HepG2 (cell line): ENCODE measurements around the gene MRPL38. TPM values are rescaled to one million over a fixed set of nuclear protein-coding genes. Genes with fewer than 3 reads are reported as not detected.
A peak's percentile ranks its signal among the peaks of the same experiment; 100 is the strongest.

ENCODE experiments used
- AKAP8 ChIP-seq: sonication (generic); formaldehyde crosslinking; IDR thresholded peaks from 2 replicates; pipeline ENCODE4 v1.5.1; 2020; ENCODE audit warnings: mild to moderate bottlenecking, missing genetic modification reagents
- ATF6 ChIP-seq: sonication (generic); formaldehyde crosslinking; conservative IDR thresholded peaks from 2 replicates; pipeline ENCODE4 v1.4.0; 2020; ENCODE audit warnings: missing genetic modification reagents
- CEBPZ ChIP-seq: IDR thresholded peaks from 2 replicates; pipeline ENCODE4 v1.6.1; 2012; ENCODE audit warnings: low read length, improper control_type of control experiment
- CHCHD3 ChIP-seq: sonication (generic); formaldehyde crosslinking; IDR thresholded peaks from 2 replicates; pipeline ENCODE4 v1.8.0; 2022; ENCODE audit warnings: mild to moderate bottlenecking, missing genetic modification reagents, moderate library complexity
- GLI4 ChIP-seq: sonication (generic); formaldehyde crosslinking; IDR thresholded peaks from 2 replicates; pipeline ENCODE4 v1.5.1; 2020; ENCODE audit warnings: missing genetic modification reagents, mild to moderate bottlenecking, moderate library complexity, borderline replicate concordance
- HOXA5 ChIP-seq: sonication (generic); formaldehyde crosslinking; IDR thresholded peaks from 2 replicates; pipeline ENCODE4 v1.4.0; 2020; ENCODE audit warnings: missing genetic modification reagents
- SMAD1 ChIP-seq: sonication (generic); formaldehyde crosslinking; IDR thresholded peaks from 2 replicates; pipeline ENCODE4 v1.4.0; 2020; ENCODE audit warnings: missing genetic modification reagents, low read depth, mild to moderate bottlenecking, borderline replicate concordance
- THRA ChIP-seq: sonication (generic); formaldehyde crosslinking; IDR thresholded peaks from 2 replicates; pipeline ENCODE4 v1.4.0; 2020; ENCODE audit warnings: missing genetic modification reagents, borderline replicate concordance
- U2AF1 ChIP-seq: fragments of 200-400 bp; formaldehyde crosslinking; optimal IDR thresholded peaks from 2 replicates; pipeline ENCODE3; 2017; ENCODE audit warnings: mild to moderate bottlenecking, low read depth, low read length
- ZNF792 ChIP-seq: IDR thresholded peaks from 2 replicates; pipeline ENCODE4 v1.6.1; 2016
- polyA plus RNA-seq, 8 experiments: library from polyadenylated mRNA; depleted of rRNA in 3 of 8; stranded (reverse) in 7 of 8; unstranded in 1 of 8; fragments of >200 nt; fragmentation: Illumina TruSeq in 4 of 8; extraction: Trizol in 4 of 8; gene quantifications; 2 replicates each; pipeline versions ENCODE4 v1.2.1 to v1.2.3, GENCODE V29; 2011 to 2016; ENCODE audit warnings: low read depth in 4 of 8, missing spikeins in 1 of 8, mixed read lengths in 1 of 8; ENCODE audit not compliant: insufficient read depth in 1 of 8
- total RNA-seq, 5 experiments: library from RNA; depleted of rRNA; stranded (reverse); fragments of >200 nt; fragmentation: Illumina TruSeq; extraction: Trizol; gene quantifications; 2 replicates each; pipeline ENCODE4 v1.2.3, GENCODE V29; 2016; ENCODE audit warnings: low read depth in 1 of 5
- TF ChIP-seq, protein P1 (sequence below): sonication (generic); formaldehyde crosslinking; IDR thresholded peaks from 2 replicates; pipeline ENCODE4 v1.4.0; 2020; ENCODE audit warnings: missing genetic modification reagents
- TF ChIP-seq, protein P2 (sequence below): sonication (generic); formaldehyde crosslinking; IDR thresholded peaks from 2 replicates; pipeline ENCODE4 v1.8.1; 2023; ENCODE audit warnings: mild to moderate bottlenecking, inconsistent platforms, moderate library complexity, missing genetic modification reagents, borderline replicate concordance
- TF ChIP-seq, protein P3 (sequence below): sonication (generic); IDR thresholded peaks from 2 replicates; pipeline ENCODE4 v1.6.1; 2016; ENCODE audit warnings: low read depth, borderline replicate concordance
- TF ChIP-seq, protein P4 (sequence below): IDR thresholded peaks from 2 replicates; pipeline ENCODE4 v1.6.1; 2016; ENCODE audit warnings: missing compliant biosample characterization, missing genetic modification reagents, borderline replicate concordance

MRPL38 gene
- total and polyA plus RNA-seq, 2 of the 13 experiments (the other 11 are each of a cell fraction or from before 2014, with no cell fraction given), result 83.7 to 125 TPM

DNA sequence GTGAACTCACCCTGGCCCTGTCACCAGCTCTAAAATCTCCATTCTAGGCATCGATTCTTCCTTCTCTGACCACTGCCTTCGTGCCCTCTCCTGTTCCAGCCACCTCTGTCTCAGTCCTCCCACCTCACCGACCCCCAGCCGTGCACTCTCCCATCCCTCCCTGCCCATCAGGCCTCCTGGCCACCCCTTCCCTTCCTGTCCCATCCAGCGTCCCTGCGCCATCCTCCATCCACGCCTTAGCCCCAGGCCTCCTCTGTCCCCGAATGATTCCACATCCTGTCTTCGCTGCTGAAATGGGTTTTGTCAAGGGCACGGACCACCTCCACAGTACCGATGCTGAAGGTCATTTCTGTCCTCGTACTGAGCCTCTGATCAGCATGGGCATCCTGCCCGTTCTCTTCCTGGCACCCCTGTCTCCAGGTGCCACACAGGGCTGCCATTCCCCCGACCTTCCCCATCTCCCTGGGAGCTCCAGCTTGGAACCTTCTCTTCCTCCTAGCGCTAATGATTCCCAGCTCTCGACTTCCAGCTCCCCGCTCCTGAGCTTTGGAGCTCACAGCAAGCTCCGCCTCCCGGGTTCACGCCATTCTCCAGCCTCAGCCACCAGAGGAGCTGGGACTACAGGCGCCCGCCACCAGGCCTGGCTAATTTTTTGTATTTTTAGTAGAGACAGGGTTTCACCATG, 10.5 kb downstream of the MRPL38 start (continued):
- TF ChIP-seq CEBPZ (no peak), ATF6 (CRISPR knock-in tag) (no peak), THRA (CRISPR knock-in tag) (no peak), HOXA5 (CRISPR knock-in tag) (0 out of 2 replicates have a peak, but pooled peaks have one; percentile 37), ZNF792 (CRISPR knock-in tag) (no peak), CHCHD3 (no peak), GLI4 (CRISPR knock-in tag) (no peak), U2AF1 (no peak), AKAP8 (peak; percentile 98), SMAD1 (no peak)
- TF ChIP-seq, protein P1, sequence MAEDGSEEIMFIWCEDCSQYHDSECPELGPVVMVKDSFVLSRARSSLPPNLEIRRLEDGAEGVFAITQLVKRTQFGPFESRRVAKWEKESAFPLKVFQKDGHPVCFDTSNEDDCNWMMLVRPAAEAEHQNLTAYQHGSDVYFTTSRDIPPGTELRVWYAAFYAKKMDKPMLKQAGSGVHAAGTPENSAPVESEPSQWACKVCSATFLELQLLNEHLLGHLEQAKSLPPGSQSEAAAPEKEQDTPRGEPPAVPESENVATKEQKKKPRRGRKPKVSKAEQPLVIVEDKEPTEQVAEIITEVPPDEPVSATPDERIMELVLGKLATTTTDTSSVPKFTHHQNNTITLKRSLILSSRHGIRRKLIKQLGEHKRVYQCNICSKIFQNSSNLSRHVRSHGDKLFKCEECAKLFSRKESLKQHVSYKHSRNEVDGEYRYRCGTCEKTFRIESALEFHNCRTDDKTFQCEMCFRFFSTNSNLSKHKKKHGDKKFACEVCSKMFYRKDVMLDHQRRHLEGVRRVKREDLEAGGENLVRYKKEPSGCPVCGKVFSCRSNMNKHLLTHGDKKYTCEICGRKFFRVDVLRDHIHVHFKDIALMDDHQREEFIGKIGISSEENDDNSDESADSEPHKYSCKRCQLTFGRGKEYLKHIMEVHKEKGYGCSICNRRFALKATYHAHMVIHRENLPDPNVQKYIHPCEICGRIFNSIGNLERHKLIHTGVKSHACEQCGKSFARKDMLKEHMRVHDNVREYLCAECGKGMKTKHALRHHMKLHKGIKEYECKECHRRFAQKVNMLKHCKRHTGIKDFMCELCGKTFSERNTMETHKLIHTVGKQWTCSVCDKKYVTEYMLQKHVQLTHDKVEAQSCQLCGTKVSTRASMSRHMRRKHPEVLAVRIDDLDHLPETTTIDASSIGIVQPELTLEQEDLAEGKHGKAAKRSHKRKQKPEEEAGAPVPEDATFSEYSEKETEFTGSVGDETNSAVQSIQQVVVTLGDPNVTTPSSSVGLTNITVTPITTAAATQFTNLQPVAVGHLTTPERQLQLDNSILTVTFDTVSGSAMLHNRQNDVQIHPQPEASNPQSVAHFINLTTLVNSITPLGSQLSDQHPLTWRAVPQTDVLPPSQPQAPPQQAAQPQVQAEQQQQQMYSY (CRISPR knock-in tag), result no peak
- TF ChIP-seq, protein P2, sequence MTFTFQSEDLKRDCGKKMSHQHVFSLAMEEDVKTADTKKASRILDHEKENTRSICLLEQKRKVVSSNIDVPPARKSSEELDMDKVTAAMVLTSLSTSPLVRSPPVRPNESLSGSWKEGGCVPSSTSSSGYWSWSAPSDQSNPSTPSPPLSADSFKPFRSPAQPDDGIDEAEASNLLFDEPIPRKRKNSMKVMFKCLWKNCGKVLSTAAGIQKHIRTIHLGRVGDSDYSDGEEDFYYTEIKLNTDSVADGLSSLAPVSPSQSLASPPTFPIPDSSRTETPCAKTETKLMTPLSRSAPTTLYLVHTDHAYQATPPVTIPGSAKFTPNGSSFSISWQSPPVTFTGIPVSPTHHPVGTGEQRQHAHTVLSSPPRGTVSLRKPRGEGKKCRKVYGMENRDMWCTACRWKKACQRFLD (CRISPR knock-in tag), result no peak
- TF ChIP-seq, protein P3, sequence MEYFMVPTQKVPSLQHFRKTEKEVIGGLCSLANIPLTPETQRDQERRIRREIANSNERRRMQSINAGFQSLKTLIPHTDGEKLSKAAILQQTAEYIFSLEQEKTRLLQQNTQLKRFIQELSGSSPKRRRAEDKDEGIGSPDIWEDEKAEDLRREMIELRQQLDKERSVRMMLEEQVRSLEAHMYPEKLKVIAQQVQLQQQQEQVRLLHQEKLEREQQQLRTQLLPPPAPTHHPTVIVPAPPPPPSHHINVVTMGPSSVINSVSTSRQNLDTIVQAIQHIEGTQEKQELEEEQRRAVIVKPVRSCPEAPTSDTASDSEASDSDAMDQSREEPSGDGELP, result no peak
- TF ChIP-seq, protein P4, sequence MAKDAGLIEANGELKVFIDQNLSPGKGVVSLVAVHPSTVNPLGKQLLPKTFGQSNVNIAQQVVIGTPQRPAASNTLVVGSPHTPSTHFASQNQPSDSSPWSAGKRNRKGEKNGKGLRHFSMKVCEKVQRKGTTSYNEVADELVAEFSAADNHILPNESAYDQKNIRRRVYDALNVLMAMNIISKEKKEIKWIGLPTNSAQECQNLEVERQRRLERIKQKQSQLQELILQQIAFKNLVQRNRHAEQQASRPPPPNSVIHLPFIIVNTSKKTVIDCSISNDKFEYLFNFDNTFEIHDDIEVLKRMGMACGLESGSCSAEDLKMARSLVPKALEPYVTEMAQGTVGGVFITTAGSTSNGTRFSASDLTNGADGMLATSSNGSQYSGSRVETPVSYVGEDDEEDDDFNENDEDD (CRISPR knock-in tag), result no peak
